ENCODE measurements around the gene OR51E2. TPM values are rescaled to one million over a fixed set of nuclear protein-coding genes. Genes with fewer than 3 reads are reported as not detected.

The OR51E2 gene
- total and polyA plus RNA-seq, 2 of the 8 experiments (the other 6 are each of a cell fraction or from before 2014, with no cell fraction given), result not detected

- no peak for TF ChIP-seq CEBPB (IDR thresholded peaks at IDR 0.05; ENCODE audit: low read depth, low read length)
- no peak for TF ChIP-seq SIN3A (conservative IDR thresholded peaks at IDR 0.05 in 1 of 2, IDR thresholded peaks at IDR 0.05 in 1 of 2; ENCODE audit: low read depth in 1 of 2, low read length in 2 of 2)
- no peak for TF ChIP-seq NANOG (IDR thresholded peaks at IDR 0.05; ENCODE audit: insufficient read depth, low read depth, low read length, poor library complexity, severe bottlenecking)
- TF ChIP-seq ATF2 (IDR thresholded peaks at IDR 0.05; ENCODE audit: low read length), result no peak
- no peak for TF ChIP-seq CREB1 (IDR thresholded peaks at IDR 0.05)
Observed at GRCh38 chr11:4647766-4648165, 49.9 kb downstream of the OR51E2 start (continued).
